ENCODE results near the gene FOXL2NB.

DNA sequence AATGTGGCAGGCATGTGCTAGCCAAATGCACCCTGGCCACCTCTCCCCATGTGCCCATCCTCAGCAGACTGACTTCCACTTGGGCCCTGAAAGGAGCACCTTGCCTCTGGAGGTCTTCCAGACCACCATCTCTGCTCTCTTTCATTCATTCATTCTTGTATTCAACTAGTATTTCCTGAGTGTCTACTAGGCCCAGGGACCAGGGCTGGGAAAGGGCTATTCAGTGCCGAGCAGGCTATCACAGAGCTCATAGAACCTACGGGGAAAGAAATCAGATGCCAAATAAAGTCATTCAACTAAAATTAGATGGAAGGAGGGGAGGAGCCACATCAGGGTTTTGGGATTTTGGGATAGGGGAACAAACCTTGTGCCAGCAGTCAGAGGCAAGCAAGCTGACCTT is 40.2 kb downstream of the FOXL2NB start:
- TF ChIP-seq, protein P1, sequence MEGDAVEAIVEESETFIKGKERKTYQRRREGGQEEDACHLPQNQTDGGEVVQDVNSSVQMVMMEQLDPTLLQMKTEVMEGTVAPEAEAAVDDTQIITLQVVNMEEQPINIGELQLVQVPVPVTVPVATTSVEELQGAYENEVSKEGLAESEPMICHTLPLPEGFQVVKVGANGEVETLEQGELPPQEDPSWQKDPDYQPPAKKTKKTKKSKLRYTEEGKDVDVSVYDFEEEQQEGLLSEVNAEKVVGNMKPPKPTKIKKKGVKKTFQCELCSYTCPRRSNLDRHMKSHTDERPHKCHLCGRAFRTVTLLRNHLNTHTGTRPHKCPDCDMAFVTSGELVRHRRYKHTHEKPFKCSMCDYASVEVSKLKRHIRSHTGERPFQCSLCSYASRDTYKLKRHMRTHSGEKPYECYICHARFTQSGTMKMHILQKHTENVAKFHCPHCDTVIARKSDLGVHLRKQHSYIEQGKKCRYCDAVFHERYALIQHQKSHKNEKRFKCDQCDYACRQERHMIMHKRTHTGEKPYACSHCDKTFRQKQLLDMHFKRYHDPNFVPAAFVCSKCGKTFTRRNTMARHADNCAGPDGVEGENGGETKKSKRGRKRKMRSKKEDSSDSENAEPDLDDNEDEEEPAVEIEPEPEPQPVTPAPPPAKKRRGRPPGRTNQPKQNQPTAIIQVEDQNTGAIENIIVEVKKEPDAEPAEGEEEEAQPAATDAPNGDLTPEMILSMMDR (IDR thresholded peaks at IDR 0.05; ENCODE audit: insufficient read depth, low read depth, low read length), result no peak
- TF ChIP-seq EZH2 (IDR thresholded peaks at IDR 0.05; ENCODE audit: insufficient read depth, low read length), result no peak

Data from astrocyte (in vitro differentiated cells and primary cell).